HTERT RPE-1 (cell line): ENCODE data around the gene ANKLE1.
"Not testable (repeated sequence)": the region's sequence is repeated elsewhere in the genome, so short reads cannot be mapped to it uniquely, and the experiment has no call there.

ENCODE experiments used
- in situ Hi-C: fragments of 300-500 bp; cut with MboI; formaldehyde crosslinking; loops from 4 replicates; pipeline ENCODE4 v1.14.3; 2020; ENCODE audit warnings: low sequenced_read_pairs

The ANKLE1 gene

GRCh38 chr19:17248011-17248776 lies 33.5 kb upstream of the ANKLE1 start:
- in situ Hi-C loops, result no loop called here

DNA sequence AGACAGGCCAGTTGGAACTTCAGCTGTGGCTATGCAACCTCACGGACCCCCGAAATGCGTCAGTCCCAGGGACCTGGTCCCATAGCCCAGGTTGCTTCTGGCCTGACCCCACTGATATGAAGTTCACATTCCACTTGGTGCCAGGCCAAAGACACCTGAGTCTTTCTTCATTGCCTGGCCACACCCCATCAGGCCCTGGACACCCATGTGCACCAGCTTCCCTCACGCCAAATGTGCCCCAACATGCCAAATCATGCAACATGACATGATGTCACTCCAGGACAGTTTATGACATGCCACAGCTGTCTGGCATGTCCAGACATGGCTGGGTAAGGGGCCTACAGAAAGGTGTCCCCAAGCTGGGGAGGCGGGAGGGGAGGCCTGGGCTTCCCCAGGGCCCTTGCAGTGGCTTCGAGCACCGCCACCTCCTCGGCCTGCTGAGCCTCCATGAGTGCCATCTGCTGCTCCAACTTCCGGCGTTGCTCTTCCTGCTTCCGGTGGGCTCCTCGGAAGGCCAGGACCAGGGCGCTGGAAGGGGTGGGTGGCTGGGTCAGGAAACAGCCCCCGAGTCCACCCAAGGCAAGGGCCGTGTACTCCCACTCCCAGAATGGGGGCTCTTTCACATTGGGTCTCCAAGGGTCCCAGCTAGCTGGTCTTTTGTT lies 31.7 kb upstream of the ANKLE1 start:
- in situ Hi-C loops, result no loop called here

DNA sequence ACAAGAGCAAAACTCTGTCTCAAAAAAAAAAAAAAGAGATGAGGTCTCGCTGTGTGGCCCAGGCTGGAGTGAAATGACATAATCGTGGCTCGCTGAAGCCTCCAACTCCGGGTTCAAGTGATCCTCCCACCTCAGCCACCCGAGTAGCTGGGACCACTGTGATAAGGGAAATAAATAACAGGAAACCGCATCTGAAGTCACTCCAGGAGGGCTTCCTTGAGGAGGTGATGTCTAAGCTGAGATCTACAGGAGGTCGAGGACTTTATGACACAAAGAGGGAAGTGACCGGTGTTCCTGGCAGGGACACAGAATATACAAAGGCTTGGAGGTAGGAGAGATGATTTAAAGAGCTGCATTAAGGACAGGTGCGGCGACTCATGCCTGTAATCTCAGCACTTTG lies 27.1 kb upstream of the ANKLE1 start:
- in situ Hi-C loops, result no loop called here

GRCh38 chr19:17255150-17255621 lies 26.5 kb upstream of the ANKLE1 start:
- in situ Hi-C loops, result no loop called here

- in situ Hi-C loops, result no loop called here
These were observed 25.6 kb upstream of the ANKLE1 start for GRCh38 chr19:17256130-17256529.

DNA sequence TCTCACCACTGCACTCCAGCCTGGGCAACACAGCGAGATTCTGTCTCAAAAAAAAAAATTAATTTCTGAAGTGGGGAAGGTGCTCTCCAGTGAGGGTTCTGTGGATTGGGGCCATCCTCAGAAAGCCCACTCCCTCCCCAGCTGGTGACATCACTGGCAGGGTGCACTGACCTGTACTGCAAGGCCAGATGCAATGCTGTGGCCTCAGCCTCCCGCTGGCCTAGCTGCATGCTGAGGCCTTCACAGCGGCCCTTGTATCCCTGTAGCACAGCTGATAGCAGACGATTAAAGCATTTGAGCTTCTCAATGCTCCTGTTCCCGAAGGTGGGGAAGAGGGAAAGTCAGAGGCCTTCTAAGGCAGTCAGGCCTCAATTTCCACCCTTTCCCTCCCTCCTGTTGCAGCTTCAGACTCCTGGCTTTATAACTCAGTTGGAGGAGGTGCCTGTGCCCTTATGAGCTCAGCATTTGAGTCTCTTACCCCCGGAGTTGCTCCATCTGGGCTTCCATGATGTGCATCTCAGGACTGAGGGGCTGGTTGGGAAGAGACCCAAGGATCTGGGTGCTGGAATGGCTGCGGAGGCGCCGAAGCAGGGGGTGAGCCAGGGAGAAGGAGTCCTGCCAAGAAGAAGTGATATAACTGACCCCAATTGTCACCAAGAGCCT lies 22.5 kb upstream of the ANKLE1 start:
- in situ Hi-C loops, result no loop called here

DNA sequence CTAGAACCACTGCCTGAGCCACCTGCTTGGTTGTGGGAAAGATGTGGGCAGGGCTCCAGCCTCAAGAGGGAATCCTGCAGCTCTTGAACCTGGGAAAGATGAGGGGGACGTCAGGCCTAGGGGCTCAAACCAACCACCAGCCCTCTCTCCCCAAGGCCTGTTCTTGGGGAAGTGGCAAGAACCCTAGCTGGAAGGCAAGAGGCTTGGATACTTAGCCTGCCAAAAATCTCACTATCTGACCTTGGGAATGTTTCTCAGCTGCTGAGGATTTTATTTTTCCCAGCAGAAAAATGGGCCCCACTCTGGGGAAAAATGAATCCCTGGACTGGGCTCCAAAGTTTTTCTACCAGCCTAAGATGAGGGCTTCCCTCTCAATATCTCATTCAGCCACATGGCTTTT lies 21.8 kb upstream of the ANKLE1 start:
- in situ Hi-C loops, result no loop called here

- in situ Hi-C loops, result no loop called here
These were observed 20.8 kb upstream of the ANKLE1 start for GRCh38 chr19:17260842-17261325.

- in situ Hi-C loops, result no loop called here
These were observed 19.1 kb upstream of the ANKLE1 start for GRCh38 chr19:17262557-17262956.

GRCh38 chr19:17263712-17264640 lies 17.7 kb upstream of the ANKLE1 start:
- in situ Hi-C loops, result no loop called here

GRCh38 chr19:17264641-17264979 lies 17.1 kb upstream of the ANKLE1 start, which contains the start of gene USHBP1:
Gene USHBP1 (minus strand): TSS chr19:17264745. CDS start chr19:17264299, 446 bp downstream.
- in situ Hi-C loops, result no loop called here

DNA sequence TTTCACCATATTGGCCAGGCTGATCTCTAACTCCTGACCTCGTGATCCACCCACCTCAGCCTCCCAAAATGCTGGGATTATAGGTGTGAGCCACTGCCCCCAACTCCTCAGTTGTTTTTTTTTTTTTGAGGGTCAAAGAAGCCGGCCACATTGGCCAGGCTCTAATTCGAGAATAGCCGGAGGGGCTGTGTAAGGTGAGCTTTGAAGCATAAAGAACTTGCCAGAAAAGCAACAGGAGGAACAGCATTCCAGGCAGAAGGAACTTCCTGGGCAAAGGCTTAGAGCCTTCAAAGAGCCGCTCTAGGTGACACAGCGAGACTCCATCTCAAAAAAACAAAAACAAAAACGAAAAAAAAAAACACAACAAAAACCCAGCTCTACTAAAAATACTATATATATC lies 15.7 kb upstream of the ANKLE1 start:
- in situ Hi-C loops, result no loop called here

GRCh38 chr19:17266589-17266974 lies 15.1 kb upstream of the ANKLE1 start:
- in situ Hi-C loops, result no loop called here

DNA sequence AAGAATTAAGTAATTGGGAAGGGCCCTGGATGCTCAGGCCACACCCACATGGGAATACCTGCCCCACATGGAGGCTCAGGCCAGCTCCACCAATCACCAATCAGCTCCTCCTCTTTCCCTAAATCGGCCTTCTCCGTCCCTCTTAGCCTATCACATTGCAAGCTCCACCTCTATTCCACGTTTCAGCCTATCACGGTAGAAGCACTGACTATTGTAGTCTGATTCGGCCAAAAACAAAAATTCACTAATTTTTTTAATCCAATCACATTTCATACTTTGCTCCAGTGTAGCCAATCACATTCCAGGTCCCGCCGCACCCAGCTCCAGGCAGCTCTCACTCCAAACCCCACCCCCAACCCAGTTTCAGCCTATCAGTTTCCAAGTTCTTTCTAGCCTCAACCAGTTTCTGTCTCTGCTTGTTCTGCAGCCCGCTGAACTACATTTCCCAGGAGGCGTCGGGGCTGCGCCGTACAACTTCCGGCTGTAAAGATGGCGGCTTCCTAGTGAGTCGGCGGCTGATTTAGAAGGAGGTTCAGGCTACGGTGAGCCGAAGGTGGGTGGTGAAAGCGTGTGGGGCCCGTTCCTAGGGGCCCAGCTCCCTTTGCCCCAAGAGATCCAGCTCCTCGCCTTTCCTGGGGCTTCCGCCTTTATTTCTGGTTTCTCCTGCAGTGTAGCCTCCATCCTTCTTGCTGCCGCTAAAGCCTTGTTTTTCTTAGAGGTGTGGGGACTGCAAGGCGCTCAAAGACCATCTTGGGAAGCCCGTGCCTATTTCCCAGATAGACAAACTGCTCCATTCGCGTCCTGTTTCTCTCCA lies 14.5 kb upstream of the ANKLE1 start, which contains the start of gene BABAM1:
BABAM1 (plus strand) TSS at position 469 of the 814 bp plus-strand sequence. CDS start 1,364 bp downstream, outside the sequence.
- in situ Hi-C loops, result no loop called here

DNA sequence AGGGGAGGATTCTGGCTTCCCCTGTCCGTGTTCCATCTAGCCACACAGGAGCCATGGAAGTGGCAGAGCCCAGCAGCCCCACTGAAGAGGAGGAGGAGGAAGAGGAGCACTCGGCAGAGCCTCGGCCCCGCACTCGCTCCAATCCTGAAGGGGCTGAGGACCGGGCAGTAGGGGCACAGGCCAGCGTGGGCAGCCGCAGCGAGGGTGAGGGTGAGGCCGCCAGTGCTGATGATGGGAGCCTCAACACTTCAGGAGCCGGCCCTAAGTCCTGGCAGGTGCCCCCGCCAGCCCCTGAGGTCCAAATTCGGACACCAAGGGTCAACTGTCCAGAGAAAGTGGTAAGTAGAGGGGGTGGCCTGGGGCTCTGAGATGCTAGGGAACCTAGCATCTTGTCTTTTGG lies 12.9 kb upstream of the ANKLE1 start:
- in situ Hi-C loops, result no loop called here

DNA sequence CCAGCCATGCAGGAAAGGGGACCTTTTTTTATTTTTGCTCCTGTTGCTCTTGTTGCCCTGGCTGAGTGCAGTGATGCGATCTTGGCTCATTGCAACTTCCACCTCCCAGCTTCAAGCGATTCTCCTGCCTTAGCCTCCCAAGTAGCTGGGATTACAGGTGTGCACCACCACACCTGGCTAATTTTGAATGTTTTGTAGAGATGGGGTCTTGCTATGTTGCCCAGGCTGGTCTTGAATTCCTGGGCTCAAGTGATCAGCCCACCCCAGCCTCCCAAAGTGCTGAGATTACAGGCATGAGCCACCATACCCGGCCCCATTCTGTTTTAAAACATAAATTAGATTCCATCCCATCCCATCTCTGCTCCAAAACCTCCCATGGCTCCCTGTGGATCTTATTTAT lies 6.8 kb upstream of the ANKLE1 start:
- in situ Hi-C loops, result not testable (repeated sequence)

- in situ Hi-C loops, result no loop called here
These were observed 6.1 kb upstream of the ANKLE1 start for GRCh38 chr19:17275441-17276175.

DNA sequence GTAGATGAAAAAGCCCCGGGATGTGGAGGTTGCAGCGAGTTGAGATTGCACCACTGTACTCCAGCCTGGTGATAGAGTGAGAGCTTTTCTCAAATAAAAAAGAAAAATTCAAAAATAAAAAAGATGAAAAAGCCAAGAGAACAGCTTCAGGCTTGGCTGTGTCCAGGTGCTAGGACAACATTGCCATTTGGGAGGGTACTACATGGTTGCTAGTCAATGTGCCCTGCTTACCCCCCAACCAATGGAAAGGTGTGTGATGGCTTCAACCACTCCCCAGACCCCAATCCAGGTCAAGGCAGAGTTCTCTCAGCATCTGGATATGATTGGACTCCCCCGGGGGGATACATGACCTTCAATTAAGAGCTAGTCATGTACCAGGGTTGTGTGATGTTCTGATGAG lies 2.3 kb upstream of the ANKLE1 start:
- in situ Hi-C loops, result no loop called here

DNA sequence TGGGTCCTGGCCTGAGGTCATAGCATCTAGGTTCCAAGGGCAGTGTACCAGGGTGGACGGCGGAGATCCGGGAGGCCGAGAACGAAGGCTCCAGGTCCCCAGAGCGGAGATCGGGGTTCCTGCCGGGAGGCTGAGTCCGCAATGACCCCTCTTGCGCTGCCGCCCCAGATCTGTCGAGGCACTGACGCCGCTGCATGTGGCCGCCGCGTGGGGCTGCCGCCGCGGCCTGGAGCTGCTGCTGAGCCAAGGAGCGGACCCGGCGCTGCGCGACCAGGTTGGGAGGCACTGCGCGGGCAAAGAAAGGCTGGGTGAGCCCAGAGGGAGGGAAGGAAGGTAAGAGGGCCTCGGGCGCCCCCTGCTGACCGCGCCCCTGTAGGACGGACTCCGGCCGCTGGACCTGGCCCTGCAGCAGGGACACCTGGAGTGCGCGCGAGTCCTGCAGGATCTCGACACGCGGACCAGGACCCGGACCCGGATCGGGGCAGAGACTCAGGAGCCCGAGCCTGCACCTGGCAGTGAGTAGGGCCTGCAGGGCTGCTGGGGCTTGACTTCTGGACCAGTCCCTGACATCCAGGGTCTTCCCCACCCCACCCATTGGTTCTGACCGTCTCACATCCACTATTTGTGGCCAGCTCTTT lies 906 bp downstream of the ANKLE1 start:
- in situ Hi-C loops, result no loop called here
